B cell (primary cell): ENCODE data around the gene DLG2. TPM values are rescaled to one million over a fixed set of nuclear protein-coding genes. Genes with fewer than 3 reads are reported as not detected.

ENCODE experiments used
- ATAC-seq: fragments of 200-7000 bp; cut with Tn5 transposase; one replicate; pipeline ENCODE4 v1.10.0; 2021; ENCODE audit warnings: low read depth, mild to moderate bottlenecking, moderate number of reproducible peaks, moderate library complexity
- CTCF ChIA-PET: fragments of 350-600 bp; sonication (Branson Sonifier 250); formaldehyde crosslinking; loops from one replicate; lab custom pipeline; 2021; ENCODE audit warnings: antibody characterized with exemption, inconsistent platforms; lab: Charles Lee
- POLR2A ChIA-PET: fragments of 350-600 bp; sonication (Branson Sonifier 250); formaldehyde crosslinking; loops from one replicate; lab custom pipeline; 2021; ENCODE audit warnings: antibody characterized with exemption; lab: Charles Lee
- DNase-seq: peaks from one replicate; pipeline ENCODE4 v3.0.0; 2013
- H2AFZ ChIP-seq: 2 replicates; pipeline ENCODE4 v1.6.1; 2012; ENCODE audit warnings: mild to moderate bottlenecking, low read depth, low read length; ENCODE audit not compliant: insufficient read depth, poor library complexity, severe bottlenecking
- H3K27ac ChIP-seq, 2 donors: 1 replicate in 1 of 2; 2 replicates in 1 of 2; pipeline ENCODE4 v1.5.1; 2012 to 2013; ENCODE audit warnings: low read length in 2 of 2, mild to moderate bottlenecking in 2 of 2, moderate library complexity in 1 of 2
- H3K27me3 ChIP-seq, 4 experiments: fragments of 200-600 bp in 1 of 4; sonication (generic) in 1 of 4; replicated peaks in 1 of 4; 1 replicate in 2 of 4; 2 replicates in 2 of 4; pipeline versions ENCODE4 v1.6.1 to v1.7.0; 2013 to 2016; ENCODE audit warnings: low read length in 3 of 4, mild to moderate bottlenecking in 2 of 4, mixed read lengths in 1 of 4, moderate library complexity in 1 of 4; ENCODE audit not compliant: insufficient read depth in 4 of 4, control insufficient read depth in 3 of 4; ENCODE audit errors: control extremely low read depth in 1 of 4
- H3K36me3 ChIP-seq, 2 experiments: replicated peaks in 1 of 2; 1 replicate in 1 of 2; 2 replicates in 1 of 2; pipeline versions ENCODE4 v1.6.1 to v1.7.1; 2013; ENCODE audit warnings: low read length in 1 of 2; ENCODE audit not compliant: insufficient read depth in 2 of 2, control insufficient read depth in 1 of 2; ENCODE audit errors: control extremely low read depth in 1 of 2, extremely low read depth in 1 of 2
- H3K4me1 ChIP-seq, 2 donors: fragments of 200-600 bp in 1 of 2; sonication (generic) in 1 of 2; 1 replicate in 1 of 2; 2 replicates in 1 of 2; pipeline versions ENCODE4 v1.5.1 to v1.6.1; 2013 to 2017; ENCODE audit warnings: low read length in 2 of 2; ENCODE audit not compliant: control insufficient read depth in 2 of 2, insufficient read depth in 2 of 2
- H3K4me2 ChIP-seq: replicated peaks from 2 replicates; pipeline ENCODE3; 2012; ENCODE audit warnings: mild to moderate bottlenecking, low read depth, low read length; ENCODE audit not compliant: poor library complexity, severe bottlenecking
- H3K4me3 ChIP-seq, 5 experiments: fragments of 200-600 bp in 1 of 5; sonication (generic) in 1 of 5; 1 replicate in 3 of 5; 2 replicates in 2 of 5; pipeline versions ENCODE4 v1.5.1 to v1.7.0; 2011 to 2016; ENCODE audit warnings: low read length in 4 of 5, mild to moderate bottlenecking in 4 of 5, low read depth in 2 of 5, control low read depth in 1 of 5, moderate library complexity in 1 of 5; ENCODE audit not compliant: insufficient read depth in 1 of 5; ENCODE audit errors: control extremely low read depth in 1 of 5, extremely low read depth in 1 of 5
- H3K79me2 ChIP-seq: fragments of 200-600 bp; sonication (generic); one replicate; pipeline ENCODE4 v1.6.0; 2016; ENCODE audit warnings: low read length; ENCODE audit not compliant: control insufficient read depth, insufficient read depth
- H3K9ac ChIP-seq: fragments of 200-600 bp; sonication (generic); 2 replicates; pipeline ENCODE4 v1.6.1; 2017; ENCODE audit warnings: mild to moderate bottlenecking, low read length, moderate library complexity
- H3K9me3 ChIP-seq, 3 donors: one replicate each; pipeline versions ENCODE4 v1.6.1 to v1.7.1; 2013; ENCODE audit warnings: low read length in 2 of 3; ENCODE audit not compliant: control insufficient read depth in 2 of 3, insufficient read depth in 1 of 3; ENCODE audit errors: control extremely low read depth in 1 of 3
- H4K20me1 ChIP-seq: 2 replicates; pipeline ENCODE4 v1.6.0; 2012; ENCODE audit warnings: mild to moderate bottlenecking, low read length; ENCODE audit not compliant: insufficient read depth, control insufficient read depth, poor library complexity, severe bottlenecking
- H3K27ac Mint-ChIP-seq: one replicate; pipeline ENCODE4 v1.8.0; 2021; ENCODE audit warnings: mixed read lengths
- H3K27me3 Mint-ChIP-seq: one replicate; pipeline ENCODE4 v1.8.0; 2021; ENCODE audit warnings: mixed read lengths
- H3K4me1 Mint-ChIP-seq: one replicate; pipeline ENCODE4 v1.8.0; 2021; ENCODE audit warnings: mixed read lengths
- H3K4me3 Mint-ChIP-seq: one replicate; pipeline ENCODE4 v1.8.0; 2021; ENCODE audit warnings: mixed read lengths
- H3K9me3 Mint-ChIP-seq: one replicate; pipeline ENCODE4 v1.8.0; 2022; ENCODE audit warnings: mixed read lengths; ENCODE audit not compliant: insufficient read depth
- CTCF ChIP-seq: fragments of 200-600 bp; IDR thresholded peaks from one replicate; pipeline ENCODE4 v1.8.0; 2022; ENCODE audit warnings: antibody characterized with exemption, mild to moderate bottlenecking
- EZH2 ChIP-seq: IDR thresholded peaks from 2 replicates; pipeline ENCODE4 v1.6.1; 2012; ENCODE audit warnings: borderline replicate concordance, low read depth, mild to moderate bottlenecking, moderate library complexity, low read length; ENCODE audit not compliant: insufficient read depth, poor library complexity, severe bottlenecking
- WGBS: methylation state at CpG from one replicate; pipeline ENCODE4 v1.1.5; 2013; ENCODE audit warnings: missing lambda C conversion rate; ENCODE audit not compliant: insufficient coverage; 5-methylcytosine and 5-hydroxymethylcytosine counted together
- intact Hi-C: fragments of 100-400 bp; cut with micrococcal nuclease; formaldehyde crosslinking; loops from one replicate; pipeline ENCODE4 v1.10.0; 2022
- polyA plus RNA-seq: library from polyadenylated mRNA; depleted of rRNA; stranded (reverse); fragments of >200 nt; gene quantifications from 2 replicates; pipeline ENCODE4 v1.2.3, GENCODE V29; 2012
- total RNA-seq, 2 donors: library from RNA; stranded (reverse); fragments of 120-200 nt in 1 of 2; gene quantifications; 1 replicate in 1 of 2; 2 replicates in 1 of 2; pipeline versions ENCODE4 v1.2.3 to v1.2.4, GENCODE V29; 2013 to 2022

DLG2 gene
- total and polyA plus RNA-seq, 2 donors (not counting 1 experiment from before 2014, with no cell fraction given): 0.54 to 5.4 TPM

GRCh38 chr11:85663753-85664614, 36.8 kb upstream of the DLG2 start:
- Mint-ChIP-seq H3K4me3 (peak overlapping the region; percentile 94), H3K27ac (peak overlapping the region; percentile 95), H3K9me3 (no peaks in the 10 kb centered on the region), H3K27me3 (no peaks in the 10 kb centered on the region), H3K4me1 (peaks cover 48% of the 10 kb centered on the region)
- Histone ChIP-seq H3K27ac (peak overlapping the region; percentile 96 to 97), H3K9ac (peak overlapping the region; percentile 86), H4K20me1 (peaks cover 37% of the 10 kb centered on the region), H3K4me3 (peak overlapping the region; percentile 78 to 95 (median 89)), H3K27me3 (no peaks in the 10 kb centered on the region), H3K4me1 (peaks cover 16 to 21% of the 10 kb centered on the region in 2 donors), H2AFZ (peak overlapping the region; percentile 78), H3K9me3 (peaks cover 0 to 3% (median 0%) of the 10 kb centered on the region in 3 donors), H3K79me2 (peaks cover 47% of the 10 kb centered on the region), H3K36me3 (peaks cover 0 to 19% of the 10 kb centered on the region in 2 experiments), H3K4me2 (peak overlapping the region; percentile 79)
- TF ChIP-seq CTCF (peak; percentile 77), EZH2 (no peak)
- ChIA-PET POLR2A (interaction anchor here (0.5 to 1.9 kb wide), 4 partner anchors 15 to 69 kb away, joined by 3 to 16 read pairs (median 6); partner anchors contain the start of genes TMEM126A and TMEM126B), CTCF (interaction anchor here (0.6 to 1.9 kb wide), 4 partner anchors 11 to 629 kb away, joined by 3 to 15 read pairs (median 5); partner anchors contain the start of genes DLG2, TMEM126A and TMEM126B)
- DNase-seq (peak; percentile 92), ATAC-seq (peak; percentile 70)
- under 1% methylated on average over 71 of the region's 73 CpGs for WGBS
- intact Hi-C loops: loop anchor here (1.0 to 10.0 kb wide), 3 partner anchors 36 to 349 kb away; partner anchors contain the start of genes CCDC83 and TMEM126B
